ENCODE data around the gene NIN. TPM values are rescaled to one million over a fixed set of nuclear protein-coding genes. Genes with fewer than 3 reads are reported as not detected.

Gene NIN
- total RNA-seq, 1 donor from 2014 or later, result 45.4 TPM

GRCh38 chr14:50739186-50739585 lies 91.8 kb downstream of the NIN start:
- Mint-ChIP-seq H3K4me3 (ENCODE audit: unreplicated experiment) (no peak overlapping the region), H3K9me3 (ENCODE audit: unreplicated experiment) (no peaks in the 10 kb centered on the region), H3K4me1 (ENCODE audit: low read depth, unreplicated experiment) (peaks cover 8% of the 10 kb centered on the region), H3K36me3 (ENCODE audit: low read depth, unreplicated experiment) (peaks cover 14% of the 10 kb centered on the region), H3K27me3 (ENCODE audit: low read depth, unreplicated experiment) (no peaks in the 10 kb centered on the region), H3K27ac (ENCODE audit: unreplicated experiment) (no peak overlapping the region)
- Histone ChIP-seq H3K4me3 (ENCODE audit: insufficient read depth, low read depth, low read length) (no peak overlapping the region), H3K27ac (ENCODE audit: low read depth, low read length) (no peak overlapping the region), H3K9me3 (ENCODE audit: insufficient read depth, low read depth, low read length) (no peaks in the 10 kb centered on the region), H3K79me2 (ENCODE audit: insufficient read depth, low read length) (no peaks in the 10 kb centered on the region), H3K4me1 (ENCODE audit: insufficient read depth, low read length) (no peaks in the 10 kb centered on the region), H3K27me3 (ENCODE audit: insufficient read depth, low read length) (no peaks in the 10 kb centered on the region), H3K4me2 (ENCODE audit: low read length) (no peak overlapping the region), H2AFZ (ENCODE audit: low read depth, low read length) (no peak overlapping the region), H3K9ac (ENCODE audit: low read length) (no peak overlapping the region), H3K36me3 (ENCODE audit: insufficient read depth, low read length) (peaks cover 33% of the 10 kb centered on the region), H4K20me1 (ENCODE audit: insufficient read depth, low read length) (no peaks in the 10 kb centered on the region)
- DNase-seq (ENCODE audit: low read depth) (no peak), FAIRE-seq (no peak)
- TF ChIP-seq EZH2 (IDR thresholded peaks at IDR 0.05; ENCODE audit: insufficient read depth, low read length), result no peak
- no peak for TF ChIP-seq CTCF (IDR thresholded peaks at IDR 0.05; ENCODE audit: insufficient read depth, low read depth, low read length)

GRCh38 chr14:50736932-50737419 lies 94.0 kb downstream of the NIN start:
- no peaks in the 10 kb centered on the region for H3K4me1 ChIP-seq (ENCODE audit: insufficient read depth, low read length)
- H3K4me3 ChIP-seq (ENCODE audit: insufficient read depth, low read depth, low read length), result no peak overlapping the region
- peaks cover 20% of the 10 kb centered on the region for H3K36me3 Mint-ChIP-seq (ENCODE audit: low read depth, unreplicated experiment)
- no peaks in the 10 kb centered on the region for H3K9me3 ChIP-seq (ENCODE audit: insufficient read depth, low read depth, low read length)
- H3K9me3 Mint-ChIP-seq (ENCODE audit: unreplicated experiment), result no peaks in the 10 kb centered on the region
- H3K27ac Mint-ChIP-seq (ENCODE audit: unreplicated experiment), result no peak overlapping the region
- H3K9ac ChIP-seq (ENCODE audit: low read length), result no peak overlapping the region
- no peaks in the 10 kb centered on the region for H4K20me1 ChIP-seq (ENCODE audit: insufficient read depth, low read length)
- no peaks in the 10 kb centered on the region for H3K27me3 Mint-ChIP-seq (ENCODE audit: low read depth, unreplicated experiment)
- TF ChIP-seq EZH2 (IDR thresholded peaks at IDR 0.05; ENCODE audit: insufficient read depth, low read length) (no peak), CTCF (IDR thresholded peaks at IDR 0.05; ENCODE audit: insufficient read depth, low read depth, low read length) (no peak)
- H3K27me3 ChIP-seq (ENCODE audit: insufficient read depth, low read length), result no peaks in the 10 kb centered on the region
- H3K79me2 ChIP-seq (ENCODE audit: insufficient read depth, low read length), result no peaks in the 10 kb centered on the region
- peaks cover 25% of the 10 kb centered on the region for H3K36me3 ChIP-seq (ENCODE audit: insufficient read depth, low read length)
- H3K4me2 ChIP-seq (ENCODE audit: low read length), result no peak overlapping the region
- H2AFZ ChIP-seq (ENCODE audit: low read depth, low read length), result no peak overlapping the region
- FAIRE-seq, result no peak
- H3K4me3 Mint-ChIP-seq (ENCODE audit: unreplicated experiment), result no peak overlapping the region
- DNase-seq (ENCODE audit: low read depth), result no peak
- peaks cover 8% of the 10 kb centered on the region for H3K4me1 Mint-ChIP-seq (ENCODE audit: low read depth, unreplicated experiment)
- H3K27ac ChIP-seq (ENCODE audit: low read depth, low read length), result no peak overlapping the region

- no peak overlapping the region for H3K27ac Mint-ChIP-seq (ENCODE audit: unreplicated experiment)
- peaks cover 25% of the 10 kb centered on the region for H3K36me3 Mint-ChIP-seq (ENCODE audit: low read depth, unreplicated experiment)
- H3K27me3 Mint-ChIP-seq (ENCODE audit: low read depth, unreplicated experiment), result no peaks in the 10 kb centered on the region
- Histone ChIP-seq H3K27me3 (ENCODE audit: insufficient read depth, low read length) (no peaks in the 10 kb centered on the region), H3K4me1 (ENCODE audit: insufficient read depth, low read length) (no peaks in the 10 kb centered on the region), H2AFZ (ENCODE audit: low read depth, low read length) (no peak overlapping the region), H4K20me1 (ENCODE audit: insufficient read depth, low read length) (no peaks in the 10 kb centered on the region), H3K9me3 (ENCODE audit: insufficient read depth, low read depth, low read length) (no peaks in the 10 kb centered on the region), H3K9ac (ENCODE audit: low read length) (no peak overlapping the region), H3K36me3 (ENCODE audit: insufficient read depth, low read length) (peaks cover 26% of the 10 kb centered on the region), H3K27ac (ENCODE audit: low read depth, low read length) (no peak overlapping the region), H3K4me2 (ENCODE audit: low read length) (no peak overlapping the region), H3K79me2 (ENCODE audit: insufficient read depth, low read length) (no peaks in the 10 kb centered on the region), H3K4me3 (ENCODE audit: insufficient read depth, low read depth, low read length) (no peak overlapping the region)
- no peak overlapping the region for H3K4me3 Mint-ChIP-seq (ENCODE audit: unreplicated experiment)
- FAIRE-seq, result no peak
- DNase-seq (ENCODE audit: low read depth), result no peak
- H3K4me1 Mint-ChIP-seq (ENCODE audit: low read depth, unreplicated experiment), result no peaks in the 10 kb centered on the region
- no peak for TF ChIP-seq EZH2 (IDR thresholded peaks at IDR 0.05; ENCODE audit: insufficient read depth, low read length)
- no peaks in the 10 kb centered on the region for H3K9me3 Mint-ChIP-seq (ENCODE audit: unreplicated experiment)
Observed at GRCh38 chr14:50734950-50735695, 95.8 kb downstream of the NIN start.

All from astrocyte (in vitro differentiated cells and primary cell).